Activated T-cell treated with anti-CD3 and anti-CD28 coated beads, Interleukin-2, amount 50 U/mL, for 1 hour (primary cell): ENCODE results near the gene ZNF385D.

ENCODE experiments used
- DNase-seq: peaks from one replicate; pipeline ENCODE4 v3.0.0-alpha.2; 2020

ZNF385D gene

GRCh38 chr3:21747376-21747775 lies 3.6 kb downstream of the ZNF385D start:
- no peak for DNase-seq

- no peak for DNase-seq
These were observed 5.0 kb downstream of the ZNF385D start for GRCh38 chr3:21745966-21746365.

GRCh38 chr3:21744793-21745192 lies 6.2 kb downstream of the ZNF385D start:
- DNase-seq, result no peak

- no peak for DNase-seq
These were observed 11.9 kb downstream of the ZNF385D start for GRCh38 chr3:21738935-21739702.

- DNase-seq, result no peak
These were observed 12.7 kb downstream of the ZNF385D start for GRCh38 chr3:21738283-21738682.

GRCh38 chr3:21734746-21735145 lies 16.3 kb downstream of the ZNF385D start:
- no peak for DNase-seq

- DNase-seq, result no peak
These were observed 21.0 kb downstream of the ZNF385D start for GRCh38 chr3:21729888-21730459.

- no peak for DNase-seq
These were observed 21.7 kb downstream of the ZNF385D start for GRCh38 chr3:21729331-21729730.

- DNase-seq, result no peak
These were observed 28.2 kb downstream of the ZNF385D start for GRCh38 chr3:21722768-21723167.

GRCh38 chr3:21722301-21722700 lies 28.7 kb downstream of the ZNF385D start:
- DNase-seq, result no peak

GRCh38 chr3:21718943-21719591 lies 31.9 kb downstream of the ZNF385D start:
- no peak for DNase-seq

GRCh38 chr3:21718161-21718765 lies 32.7 kb downstream of the ZNF385D start:
- DNase-seq, result no peak

GRCh38 chr3:21715662-21716061 lies 35.3 kb downstream of the ZNF385D start:
- DNase-seq, result no peak

- no peak for DNase-seq
These were observed 45.2 kb downstream of the ZNF385D start for GRCh38 chr3:21705769-21706168.

- no peak for DNase-seq
These were observed 46.2 kb downstream of the ZNF385D start for GRCh38 chr3:21704796-21705195.

- DNase-seq, result no peak
These were observed 47.7 kb downstream of the ZNF385D start for GRCh38 chr3:21703291-21703690.

- DNase-seq, result no peak
These were observed 53.3 kb downstream of the ZNF385D start for GRCh38 chr3:21697707-21698106.

GRCh38 chr3:21694506-21694905 lies 56.5 kb downstream of the ZNF385D start:
- no peak for DNase-seq

GRCh38 chr3:21691036-21691435 lies 60.0 kb downstream of the ZNF385D start:
- DNase-seq, result no peak

- no peak for DNase-seq
These were observed 68.8 kb downstream of the ZNF385D start for GRCh38 chr3:21682206-21682605.

- no peak for DNase-seq
These were observed 77.6 kb downstream of the ZNF385D start for GRCh38 chr3:21673393-21673792.

- DNase-seq, result no peak
These were observed 78.7 kb downstream of the ZNF385D start for GRCh38 chr3:21672303-21672702.

- DNase-seq, result no peak
These were observed 80.6 kb downstream of the ZNF385D start for GRCh38 chr3:21670386-21670785.

- no peak for DNase-seq
These were observed 83.0 kb downstream of the ZNF385D start for GRCh38 chr3:21668012-21668411.
